HG03354 (cell line): Measurements from ENCODE around the gene VGLL2.

Experiments
- ATAC-seq: cut with Tn5 transposase; IDR thresholded peaks from one replicate; pipeline ENCODE4 v1.9.1; 2021; ENCODE audit warnings: mild to moderate bottlenecking; ENCODE audit not compliant: unreplicated experiment, poor library complexity, severe bottlenecking

The VGLL2 gene

DNA sequence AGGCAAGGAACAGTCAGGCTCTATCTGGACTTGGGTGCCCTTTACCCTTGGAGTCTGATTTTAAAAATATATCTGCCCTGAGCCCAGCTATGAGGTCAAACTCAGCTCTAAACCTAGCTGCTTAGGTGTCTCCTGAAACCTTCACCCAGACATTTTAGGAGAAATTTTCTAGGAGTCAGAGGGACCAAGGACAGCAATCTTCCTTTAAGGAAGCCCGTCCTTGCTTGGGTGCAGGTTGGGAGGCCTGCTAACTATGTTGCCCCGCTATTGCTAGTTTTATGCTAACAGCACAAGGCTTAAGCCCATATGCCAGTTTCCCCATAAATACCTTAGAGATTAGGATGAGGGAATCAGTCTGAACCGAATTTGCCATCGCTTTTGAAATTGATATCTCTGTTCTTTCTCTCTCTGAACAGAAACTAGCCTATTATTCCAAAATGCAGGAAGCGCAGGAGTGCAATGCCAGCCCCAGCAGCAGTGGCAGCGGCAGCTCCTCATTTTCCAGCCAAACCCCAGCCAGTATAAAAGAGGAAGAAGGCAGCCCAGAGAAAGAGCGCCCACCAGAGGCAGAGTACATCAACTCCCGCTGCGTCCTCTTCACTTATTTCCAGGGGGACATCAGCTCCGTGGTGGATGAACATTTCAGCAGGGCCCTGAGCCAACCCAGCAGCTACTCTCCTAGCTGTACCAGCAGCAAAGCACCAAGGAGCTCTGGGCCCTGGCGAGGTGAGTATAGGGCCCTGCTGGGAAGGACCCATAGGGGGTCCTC is 2.6 kb downstream of the VGLL2 start:
- no peak for ATAC-seq

DNA sequence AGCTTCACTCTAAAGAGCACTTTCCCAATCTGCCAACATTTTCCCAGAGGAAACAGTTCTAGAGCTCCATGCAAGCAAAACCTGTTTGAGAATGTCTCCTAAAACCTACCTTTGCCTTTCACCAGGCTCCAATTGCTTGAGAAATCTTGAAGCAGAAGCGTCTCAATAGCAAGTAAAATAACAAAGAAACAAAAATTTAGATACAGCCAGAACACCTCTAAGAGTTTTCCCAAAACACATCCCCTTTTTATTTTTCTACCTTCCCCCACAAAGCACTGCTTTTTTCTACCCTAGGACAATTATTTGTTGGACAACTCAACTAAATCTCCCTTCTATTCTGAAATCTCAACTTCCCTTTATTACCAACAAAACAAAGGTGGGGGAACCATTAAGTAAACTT is 3.6 kb downstream of the VGLL2 start:
- ATAC-seq: no peak

DNA sequence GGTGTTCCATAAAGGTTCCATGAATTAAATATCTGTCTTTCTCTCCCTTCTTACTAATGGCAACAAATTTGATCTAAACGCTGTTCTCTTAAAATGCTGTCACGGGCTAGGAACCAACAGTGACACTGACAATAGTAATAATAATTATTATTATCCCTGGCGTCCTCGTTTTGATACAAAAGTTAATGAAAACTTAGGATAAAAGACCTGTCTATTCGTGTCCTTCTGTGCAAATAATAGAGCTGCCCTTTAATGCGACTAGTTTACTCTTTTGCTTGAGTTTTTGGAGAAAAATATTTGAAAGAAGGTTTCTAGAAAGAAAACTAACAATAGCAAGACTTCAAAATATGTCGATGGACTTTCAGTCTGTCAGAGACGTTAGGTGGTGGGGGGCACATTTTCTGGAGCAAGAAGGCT is 4.3 kb downstream of the VGLL2 start:
- no peak for ATAC-seq

DNA sequence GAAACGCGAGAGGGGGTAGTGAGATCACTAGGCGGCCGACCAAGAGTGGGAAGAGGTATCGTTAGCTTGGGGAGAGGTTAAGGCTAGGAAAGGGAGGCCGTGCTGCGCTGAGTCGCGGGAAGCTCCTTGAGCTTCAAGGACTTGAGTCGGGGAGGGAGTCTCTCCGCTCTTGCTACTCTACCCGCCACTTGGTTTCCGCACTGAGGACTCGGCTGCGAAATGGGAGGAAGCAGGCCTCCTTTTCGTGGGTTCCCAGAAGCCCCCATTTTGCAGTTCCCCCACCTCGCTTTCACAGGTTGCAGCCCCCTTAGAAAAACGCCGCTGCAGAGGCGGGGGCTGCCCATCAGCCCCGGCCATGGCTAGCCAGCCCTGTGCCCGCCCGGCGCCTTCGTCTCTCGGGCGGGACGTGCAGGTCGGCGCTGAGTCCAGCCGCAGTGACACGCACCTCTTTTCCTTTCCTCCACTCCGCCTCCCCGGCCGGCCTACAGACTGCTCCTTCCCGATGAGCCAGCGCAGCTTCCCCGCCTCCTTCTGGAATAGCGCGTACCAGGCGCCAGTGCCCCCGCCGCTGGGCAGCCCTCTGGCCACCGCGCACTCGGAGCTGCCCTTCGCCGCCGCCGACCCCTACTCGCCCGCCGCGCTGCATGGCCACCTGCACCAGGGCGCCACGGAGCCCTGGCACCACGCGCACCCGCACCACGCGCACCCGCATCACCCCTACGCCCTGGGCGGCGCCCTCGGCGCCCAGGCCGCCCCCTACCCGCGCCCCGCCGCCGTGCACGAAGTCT is 4.9 kb downstream of the VGLL2 start:
- ATAC-seq: no peak

DNA sequence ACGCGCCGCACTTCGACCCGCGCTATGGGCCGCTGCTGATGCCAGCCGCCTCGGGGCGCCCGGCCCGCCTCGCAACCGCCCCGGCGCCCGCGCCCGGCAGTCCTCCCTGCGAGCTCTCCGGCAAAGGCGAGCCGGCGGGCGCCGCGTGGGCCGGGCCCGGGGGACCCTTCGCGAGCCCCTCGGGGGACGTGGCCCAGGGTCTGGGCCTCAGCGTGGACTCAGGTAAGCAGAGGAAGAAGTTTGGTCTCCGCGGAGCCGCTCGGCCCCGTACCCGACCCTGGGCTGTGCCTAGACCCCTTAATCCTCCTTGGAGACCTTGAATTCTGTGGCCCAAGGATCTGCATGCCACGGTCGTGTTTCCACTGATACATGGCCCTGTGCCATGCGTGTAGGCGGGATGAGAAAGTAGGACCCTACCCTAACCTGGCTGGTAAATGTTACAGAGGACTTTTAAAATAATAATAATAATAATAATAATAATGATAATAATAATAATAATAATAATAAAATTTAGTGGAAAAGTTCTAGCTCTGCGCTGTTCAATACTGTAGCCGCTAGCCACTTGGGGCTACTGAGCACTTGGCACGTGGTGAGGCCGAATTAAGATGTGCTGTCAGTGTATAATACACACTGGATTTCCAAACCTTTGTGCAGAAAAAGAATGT is 5.6 kb downstream of the VGLL2 start:
- ATAC-seq: no peak

DNA sequence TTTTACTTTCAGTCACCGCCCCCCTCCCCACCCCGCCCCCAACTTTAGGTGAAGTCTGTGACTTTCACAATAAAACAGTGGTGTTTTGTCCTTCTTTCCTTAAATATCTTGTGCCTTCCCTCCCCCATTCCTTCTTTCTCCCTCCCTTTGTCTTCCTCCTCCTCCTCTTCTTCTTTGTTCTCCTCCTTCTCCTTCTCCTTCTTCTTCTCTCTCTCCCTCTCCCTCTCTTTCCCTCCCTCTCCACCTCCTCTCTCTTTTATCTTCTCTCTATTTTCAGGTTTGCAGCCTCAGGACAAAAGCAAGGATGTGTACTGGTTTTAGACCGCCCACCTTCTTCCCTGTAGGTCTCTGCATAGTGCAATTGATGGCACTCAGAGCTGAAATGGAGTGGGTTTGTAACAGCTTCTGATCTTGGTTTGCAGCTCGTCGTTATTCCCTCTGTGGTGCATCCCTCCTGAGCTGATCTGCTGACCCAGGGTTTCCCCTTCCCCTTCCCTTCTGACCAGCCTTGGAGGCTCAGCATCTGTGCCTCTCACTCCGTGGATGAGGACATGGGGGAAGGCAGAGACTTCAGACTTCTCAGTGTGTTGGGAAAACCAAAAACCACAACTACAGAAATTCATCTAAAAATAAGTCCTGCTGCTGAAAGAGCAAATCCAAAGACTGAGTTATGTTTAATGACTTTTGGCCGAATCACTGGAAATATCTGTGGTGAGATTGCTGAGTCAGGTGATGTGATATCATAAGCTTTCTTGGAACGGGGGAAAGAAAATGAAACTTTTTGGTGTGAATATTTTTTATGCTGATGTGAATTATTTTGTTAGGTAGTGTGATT is 6.9 kb downstream of the VGLL2 start:
- ATAC-seq: no peak

DNA sequence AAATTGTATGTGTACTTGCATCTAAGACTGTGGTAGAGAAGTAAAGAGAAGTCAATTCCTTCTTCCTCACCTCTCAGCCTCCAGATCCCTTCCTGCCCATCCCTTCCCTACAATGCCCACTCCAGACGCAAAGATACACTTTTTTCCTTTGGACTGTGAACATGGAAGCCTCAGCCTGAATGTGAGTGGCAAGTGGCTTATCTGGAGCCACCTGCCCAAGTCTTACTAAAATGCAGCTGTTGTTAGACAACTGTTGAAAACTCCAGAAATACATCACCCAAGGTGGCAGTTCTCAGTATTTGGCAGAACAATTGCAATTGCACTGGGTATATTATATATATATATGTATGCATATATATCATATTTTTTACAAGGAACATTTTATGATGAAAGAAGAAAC is 7.5 kb downstream of the VGLL2 start:
- ATAC-seq: no peak

DNA sequence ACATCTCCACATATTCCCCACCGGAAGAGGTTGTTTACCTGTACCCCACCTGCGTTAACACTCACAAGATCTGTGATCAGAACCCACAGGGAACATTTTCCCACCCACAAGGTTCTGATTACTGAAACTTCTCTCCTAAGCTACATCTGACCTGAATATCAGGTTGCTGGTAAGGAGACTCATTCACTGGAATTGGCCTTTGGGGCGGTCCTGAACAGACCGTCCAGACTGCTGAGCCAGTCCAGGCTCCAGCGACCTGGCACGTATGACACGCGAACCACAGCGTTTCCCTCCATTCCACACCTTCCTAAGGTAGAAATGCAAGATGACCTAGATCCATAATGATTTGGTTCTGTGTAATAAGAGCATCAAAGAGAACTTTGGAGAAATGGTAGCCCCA is 9.8 kb downstream of the VGLL2 start:
- ATAC-seq: no peak

DNA sequence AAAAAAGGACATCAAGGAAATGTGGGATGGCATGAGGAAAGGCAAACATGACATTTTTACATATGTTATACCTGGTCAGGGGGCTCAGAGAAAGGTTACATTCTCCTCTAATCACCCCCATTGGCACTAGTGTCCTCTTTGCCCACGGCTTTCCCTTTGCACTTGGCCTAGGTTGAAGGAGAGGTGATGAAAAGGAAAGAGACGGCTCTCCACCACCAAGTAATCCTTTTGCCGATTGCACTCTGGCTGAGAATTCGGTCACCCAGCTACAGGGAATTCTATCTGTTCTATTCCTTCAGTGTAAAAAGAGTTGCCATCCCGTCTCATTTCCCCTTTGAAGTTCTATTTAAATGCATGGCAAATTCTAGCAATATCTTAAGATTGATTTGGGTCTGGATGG is 10.4 kb downstream of the VGLL2 start:
- no peak for ATAC-seq

DNA sequence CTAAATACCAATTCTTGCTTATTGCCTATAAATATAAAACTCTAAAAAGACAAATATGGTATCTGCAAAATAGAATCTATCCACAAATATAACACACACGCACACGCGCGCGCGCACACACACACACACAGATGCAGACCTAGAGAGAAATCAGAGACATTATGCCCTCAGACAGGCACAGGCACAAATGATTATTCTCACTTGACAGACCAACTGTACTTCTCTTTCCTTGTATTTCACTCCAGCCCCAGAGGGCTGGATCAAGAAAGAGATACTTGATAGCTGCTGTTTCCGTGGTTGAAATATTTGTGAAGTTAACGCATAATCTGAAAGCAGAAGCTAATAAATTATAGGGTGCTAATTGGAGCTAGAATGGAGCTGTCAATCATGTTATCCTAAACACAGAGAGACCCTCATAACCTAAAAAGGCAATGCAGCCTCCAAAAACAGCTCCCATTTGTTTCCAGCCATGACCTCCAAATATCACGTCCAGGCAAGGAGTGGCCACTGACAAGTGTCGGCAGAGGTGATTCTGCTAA is 11.5 kb downstream of the VGLL2 start:
- ATAC-seq: no peak

DNA sequence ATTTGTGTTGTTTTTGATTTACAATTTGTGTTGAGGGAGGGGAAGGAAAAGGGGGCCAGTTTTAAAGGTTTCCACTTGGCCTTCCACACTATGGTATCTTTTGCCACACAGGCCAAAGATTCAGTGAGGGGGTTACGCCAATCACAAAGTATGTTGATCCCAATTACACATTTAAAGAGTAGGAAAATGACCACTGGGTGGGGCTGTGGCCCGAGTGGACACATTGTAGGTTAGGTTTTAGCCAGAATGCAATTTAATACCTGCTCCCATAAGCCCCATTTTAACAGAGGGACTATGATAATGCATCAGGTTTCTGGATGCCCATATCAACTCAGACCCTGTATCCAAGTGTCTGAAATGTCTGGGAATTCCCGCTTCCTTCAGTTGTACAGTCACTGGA is 15.6 kb downstream of the VGLL2 start:
- ATAC-seq: no peak

DNA sequence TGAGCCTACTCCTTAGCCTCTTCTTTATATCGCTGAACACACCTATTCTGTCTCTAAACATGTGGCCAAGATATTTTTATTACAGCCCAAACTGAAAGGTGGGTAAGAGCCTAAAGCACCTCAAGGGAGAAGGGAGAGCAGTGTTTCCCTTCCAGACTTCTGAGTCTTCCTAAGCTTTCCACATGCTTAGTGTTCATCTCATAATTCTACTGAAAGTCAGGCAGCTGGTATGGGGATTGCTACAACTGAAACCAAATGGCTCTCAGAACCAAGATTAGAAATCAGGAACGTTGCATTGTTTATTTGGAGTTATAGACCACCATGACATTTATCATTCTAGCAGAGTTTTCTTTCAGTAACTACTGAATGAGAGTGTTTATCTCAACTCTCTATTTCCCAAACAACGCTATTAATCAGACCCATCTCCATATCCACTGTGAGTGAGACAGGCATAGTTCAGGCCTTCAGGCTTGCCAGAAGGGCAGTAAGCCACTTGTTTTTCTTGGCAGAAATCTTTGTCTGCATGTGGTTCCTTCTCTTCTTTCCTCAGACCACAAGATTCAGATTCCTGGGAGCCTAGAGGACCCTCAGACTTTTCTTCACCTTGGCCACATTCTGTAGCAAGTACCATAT is 22.8 kb downstream of the VGLL2 start:
- no peak for ATAC-seq

DNA sequence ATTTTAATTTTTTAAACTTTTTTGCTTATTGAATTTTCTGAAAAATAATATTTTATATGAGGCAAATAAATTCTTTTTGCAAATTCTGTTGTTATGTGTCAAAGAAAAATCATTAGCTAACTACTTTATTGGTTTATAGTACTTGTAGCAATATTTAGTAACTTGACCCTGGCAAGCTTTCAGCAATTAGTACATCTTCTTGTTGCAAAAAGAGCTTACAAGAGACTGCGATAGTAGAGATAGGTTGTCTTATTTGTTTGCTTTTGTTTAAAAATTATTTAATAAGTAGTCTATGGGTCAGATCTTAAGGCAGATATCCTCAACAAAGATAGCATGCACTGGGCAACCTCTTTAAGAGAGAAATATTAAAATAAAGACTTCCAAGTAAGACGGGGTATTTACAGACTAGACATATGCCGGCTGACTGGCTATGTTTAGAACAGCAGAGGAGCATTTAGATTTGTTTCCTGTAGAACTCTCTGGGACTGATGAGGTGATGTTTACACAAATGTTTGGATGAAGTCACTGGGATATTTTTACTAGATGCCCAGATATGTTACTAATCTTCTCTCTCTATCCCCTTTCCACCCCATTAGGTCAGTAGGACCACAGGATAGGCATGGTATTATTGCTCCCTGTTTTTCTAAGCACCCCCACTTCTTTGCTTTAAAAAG is 25.0 kb downstream of the VGLL2 start:
- ATAC-seq: no peak

DNA sequence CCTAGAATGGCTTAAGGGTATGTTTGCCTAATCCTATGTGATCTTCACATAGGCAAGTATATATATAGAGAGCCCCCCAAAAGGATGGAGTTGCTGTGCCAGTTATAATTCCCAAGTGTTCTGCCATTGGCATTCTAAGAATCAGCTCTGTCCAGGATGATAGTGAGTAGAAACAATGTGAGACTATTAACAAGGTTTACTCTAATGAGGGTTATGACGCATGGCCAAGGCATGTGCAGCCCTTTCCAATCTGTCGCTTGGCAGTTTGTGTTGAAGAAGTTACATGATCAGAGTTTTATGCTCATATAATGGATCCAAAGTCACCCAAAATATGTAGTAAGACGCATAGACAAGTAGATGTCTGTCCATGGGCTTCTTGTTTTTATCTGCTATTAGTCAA is 33.6 kb downstream of the VGLL2 start:
- ATAC-seq: no peak

DNA sequence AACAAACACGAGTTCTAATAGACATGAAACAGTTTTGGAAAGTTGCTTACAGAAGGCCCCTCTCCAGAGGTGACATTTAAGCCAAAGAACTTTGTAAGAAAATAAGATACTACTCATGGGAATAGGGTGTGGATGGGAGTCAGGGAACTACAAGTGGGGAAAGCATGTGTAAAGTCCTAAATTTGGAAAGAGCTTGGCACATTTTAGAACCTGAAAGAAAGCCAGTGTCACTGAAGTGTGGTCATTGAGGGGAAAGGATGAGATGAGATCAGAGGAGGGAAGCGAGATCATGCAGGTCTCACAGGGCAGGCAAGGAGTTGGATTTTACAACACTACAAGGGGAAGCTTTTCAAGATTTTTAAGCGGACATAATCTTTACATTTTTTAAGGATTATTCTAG is 38.0 kb downstream of the VGLL2 start:
- ATAC-seq: no peak

DNA sequence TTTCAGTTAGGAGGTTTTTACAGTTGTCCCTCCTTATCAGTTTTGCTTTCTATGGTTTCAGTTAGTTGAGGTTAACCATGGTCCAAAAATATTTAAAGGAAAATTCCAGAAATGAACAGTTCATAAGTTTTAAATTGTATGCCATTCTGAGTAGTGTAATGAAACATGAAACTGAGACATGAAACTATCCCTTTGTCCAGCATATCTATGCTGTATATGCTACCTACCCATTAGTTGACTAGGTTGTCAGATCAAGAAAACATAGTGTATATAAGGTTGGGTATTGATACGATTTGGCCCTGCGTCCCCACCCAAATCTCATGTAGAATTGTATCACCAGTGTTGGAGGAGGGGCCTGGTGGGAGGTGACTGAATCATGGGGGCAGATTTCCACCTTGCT is 39.1 kb downstream of the VGLL2 start:
- no peak for ATAC-seq

DNA sequence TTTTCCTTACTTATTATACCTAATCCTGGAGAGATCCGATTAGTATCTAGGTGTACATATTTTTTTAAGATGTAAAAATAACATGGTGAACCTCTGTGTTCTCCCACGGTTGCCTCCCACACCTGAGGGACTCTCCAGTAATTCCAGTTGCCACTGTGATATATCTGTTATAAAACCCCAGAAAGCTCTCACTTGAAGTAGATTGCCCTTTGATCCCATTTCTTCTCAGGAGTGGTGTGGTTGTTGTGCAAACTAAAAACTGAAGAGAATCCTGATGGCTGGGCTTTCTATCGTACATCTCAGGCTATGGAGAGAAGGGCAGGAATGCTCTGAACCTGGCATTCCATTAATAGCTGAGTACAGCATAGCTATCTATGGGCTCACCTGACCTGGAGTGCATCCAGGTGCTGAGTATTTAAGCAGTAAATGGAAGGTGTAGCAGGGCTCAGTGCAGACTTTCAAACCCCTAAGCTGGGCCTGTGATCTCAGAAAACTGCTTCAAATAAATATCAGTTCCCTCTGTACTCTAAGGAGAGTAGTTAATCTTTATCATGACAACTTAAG is 41.0 kb downstream of the VGLL2 start:
- no peak for ATAC-seq

DNA sequence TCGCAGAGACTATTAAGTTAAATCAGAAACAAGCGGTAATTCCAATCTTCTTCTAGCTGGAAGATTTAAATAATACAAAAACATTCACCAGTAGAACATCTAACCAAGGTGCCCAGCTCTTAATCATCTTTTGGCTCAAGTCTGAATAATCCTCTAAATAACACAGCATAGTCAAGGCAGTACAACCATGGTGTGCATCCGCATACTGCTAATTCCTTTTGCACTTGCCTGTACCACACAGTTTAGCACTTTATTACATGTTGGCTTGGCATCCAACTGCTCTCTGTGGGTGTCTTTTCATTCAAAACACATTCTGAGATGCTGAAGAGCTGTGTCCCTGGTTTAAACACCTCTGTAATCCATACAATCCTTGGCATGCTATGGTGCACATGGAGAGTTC is 42.3 kb downstream of the VGLL2 start:
- no peak for ATAC-seq
